NCI-H1417 treated with DMSO at 0.1 percent for 48 hours (cell line): Measurements from ENCODE around the gene NFATC1.
"Not testable (repeated sequence)": the region's sequence is repeated elsewhere in the genome, so short reads cannot be mapped to it uniquely, and the experiment has no call there.

Experiments used
- DNase-seq: peaks from one replicate; lab custom pipeline; 2025; lab: John Stamatoyannopoulos, UW

Gene NFATC1

GRCh38 chr18:79375441-79376154, 20.1 kb upstream of the NFATC1 start:
- DNase-seq = no peak

GRCh38 chr18:79376661-79377060, 19.1 kb upstream of the NFATC1 start:
- DNase-seq = not testable (repeated sequence)

- DNase-seq = no peak
These were observed 18.4 kb upstream of the NFATC1 start for GRCh38 chr18:79377187-79377891.

- DNase-seq = no peak
These were observed 17.0 kb upstream of the NFATC1 start for GRCh38 chr18:79378536-79379250.

- no peak for DNase-seq
These were observed 16.4 kb upstream of the NFATC1 start for GRCh38 chr18:79379251-79379905.

- DNase-seq = no peak
These were observed 15.6 kb upstream of the NFATC1 start for GRCh38 chr18:79379931-79380815.

- DNase-seq = no peak
These were observed 14.6 kb upstream of the NFATC1 start for GRCh38 chr18:79380816-79381806.

- DNase-seq = no peak
These were observed 13.9 kb upstream of the NFATC1 start for GRCh38 chr18:79381811-79382311.

- DNase-seq = no peak
These were observed 12.9 kb upstream of the NFATC1 start for GRCh38 chr18:79382681-79383387.

- DNase-seq = no peak
These were observed 12.2 kb upstream of the NFATC1 start for GRCh38 chr18:79383388-79384056.

- DNase-seq = no peak
These were observed 11.5 kb upstream of the NFATC1 start for GRCh38 chr18:79384151-79384807.

- DNase-seq = no peak
These were observed 10.9 kb upstream of the NFATC1 start for GRCh38 chr18:79384834-79385233.

- DNase-seq = no peak
These were observed 10.4 kb upstream of the NFATC1 start for GRCh38 chr18:79385326-79385707.

- DNase-seq = no peak
These were observed 9.9 kb upstream of the NFATC1 start for GRCh38 chr18:79385708-79386341.

GRCh38 chr18:79386547-79386946, 9.2 kb upstream of the NFATC1 start:
- no peak for DNase-seq

GRCh38 chr18:79387214-79387613, 8.5 kb upstream of the NFATC1 start:
- DNase-seq = no peak

GRCh38 chr18:79387615-79388014, 8.1 kb upstream of the NFATC1 start:
- DNase-seq = no peak

GRCh38 chr18:79388043-79388442, 7.7 kb upstream of the NFATC1 start:
- no peak for DNase-seq
